ENCODE data around the gene ABHD5. TPM values are rescaled to one million over a fixed set of nuclear protein-coding genes. Genes with fewer than 3 reads are reported as not detected.

Gene ABHD5
- total and polyA plus RNA-seq, 2 of the 13 experiments (the other 11 are each of a cell fraction or from before 2014, with no cell fraction given): 4.5 to 13.3 TPM

GRCh38 chr3:43709022-43709421, 18.3 kb downstream of the ABHD5 start (continued):
- TF ChIP-seq ZNF75D (CRISPR knock-in tag; IDR thresholded peaks at IDR 0.05; ENCODE audit: borderline replicate concordance) (no peak), ZBTB43 (CRISPR knock-in tag; conservative IDR thresholded peaks at IDR 0.05) (no peak), ZNF414 (CRISPR knock-in tag; IDR thresholded peaks at IDR 0.05) (no peak), ZNF281 (CRISPR knock-in tag; IDR thresholded peaks at IDR 0.05; ENCODE audit: borderline replicate concordance) (peak; percentile 52; the same call in 1 of the 2 replicates), SOX6 (IDR thresholded peaks at IDR 0.05) (no peak), SOX6 (CRISPR knock-in tag; IDR thresholded peaks at IDR 0.05) (peak; percentile 86), ZNF83 (CRISPR knock-in tag; IDR thresholded peaks at IDR 0.05; ENCODE audit: borderline replicate concordance) (no peak), FOXA3 (CRISPR knock-in tag; IDR thresholded peaks at IDR 0.05) (peak; percentile 85), ATM (IDR thresholded peaks at IDR 0.05; ENCODE audit: borderline replicate concordance) (no peak), ZSCAN29 (CRISPR knock-in tag; conservative IDR thresholded peaks at IDR 0.05) (no peak), ZNF280D (CRISPR knock-in tag; IDR thresholded peaks at IDR 0.05) (peak; percentile 59; the same call in 1 of the 2 replicates), ADNP (CRISPR knock-in tag; IDR thresholded peaks at IDR 0.05) (no peak), TOE1 (CRISPR knock-in tag; IDR thresholded peaks at IDR 0.05) (no peak), KLF11 (CRISPR knock-in tag; IDR thresholded peaks at IDR 0.05) (no peak), TARDBP (CRISPR knock-in tag; IDR thresholded peaks at IDR 0.05) (no peak), THAP11 (CRISPR knock-in tag; IDR thresholded peaks at IDR 0.05) (peak; percentile 71), KLF6 (CRISPR knock-in tag; IDR thresholded peaks at IDR 0.05) (peak; percentile 75; the same call in 1 of the 2 replicates), ZNF556 (CRISPR knock-in tag; IDR thresholded peaks at IDR 0.05; ENCODE audit: borderline replicate concordance) (no peak), REPIN1 (CRISPR knock-in tag; IDR thresholded peaks at IDR 0.05; ENCODE audit: borderline replicate concordance, low read depth) (no peak), HNF4A (CRISPR knock-in tag; IDR thresholded peaks at IDR 0.05) (peak; percentile 67)
- TF ChIP-seq, protein P1, sequence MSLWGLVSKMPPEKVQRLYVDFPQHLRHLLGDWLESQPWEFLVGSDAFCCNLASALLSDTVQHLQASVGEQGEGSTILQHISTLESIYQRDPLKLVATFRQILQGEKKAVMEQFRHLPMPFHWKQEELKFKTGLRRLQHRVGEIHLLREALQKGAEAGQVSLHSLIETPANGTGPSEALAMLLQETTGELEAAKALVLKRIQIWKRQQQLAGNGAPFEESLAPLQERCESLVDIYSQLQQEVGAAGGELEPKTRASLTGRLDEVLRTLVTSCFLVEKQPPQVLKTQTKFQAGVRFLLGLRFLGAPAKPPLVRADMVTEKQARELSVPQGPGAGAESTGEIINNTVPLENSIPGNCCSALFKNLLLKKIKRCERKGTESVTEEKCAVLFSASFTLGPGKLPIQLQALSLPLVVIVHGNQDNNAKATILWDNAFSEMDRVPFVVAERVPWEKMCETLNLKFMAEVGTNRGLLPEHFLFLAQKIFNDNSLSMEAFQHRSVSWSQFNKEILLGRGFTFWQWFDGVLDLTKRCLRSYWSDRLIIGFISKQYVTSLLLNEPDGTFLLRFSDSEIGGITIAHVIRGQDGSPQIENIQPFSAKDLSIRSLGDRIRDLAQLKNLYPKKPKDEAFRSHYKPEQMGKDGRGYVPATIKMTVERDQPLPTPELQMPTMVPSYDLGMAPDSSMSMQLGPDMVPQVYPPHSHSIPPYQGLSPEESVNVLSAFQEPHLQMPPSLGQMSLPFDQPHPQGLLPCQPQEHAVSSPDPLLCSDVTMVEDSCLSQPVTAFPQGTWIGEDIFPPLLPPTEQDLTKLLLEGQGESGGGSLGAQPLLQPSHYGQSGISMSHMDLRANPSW (CRISPR knock-in tag; IDR thresholded peaks at IDR 0.05; ENCODE audit: borderline replicate concordance): no peak

All from HepG2 (cell line).